Measurements from ENCODE around the gene ALKBH6. TPM values are rescaled to one million over a fixed set of nuclear protein-coding genes. Genes with fewer than 3 reads are reported as not detected.

Gene ALKBH6
- 9.3 and 13.6 TPM in 2 replicates for total RNA-seq

GRCh38 chr19:36014012-36014924 lies at the start of gene ALKBH6:
TSS of gene ALKBH6 (minus strand) at chr19:36014213. CDS start at chr19:36013397, 816 bp downstream.

GRCh38 chr19:36054733-36055686 lies 41.0 kb upstream of the ALKBH6 start, which contains the start of gene WDR62:
TSS of gene WDR62 (plus strand) at chr19:36054897. CDS start at chr19:36054972, 75 bp downstream.

DNA sequence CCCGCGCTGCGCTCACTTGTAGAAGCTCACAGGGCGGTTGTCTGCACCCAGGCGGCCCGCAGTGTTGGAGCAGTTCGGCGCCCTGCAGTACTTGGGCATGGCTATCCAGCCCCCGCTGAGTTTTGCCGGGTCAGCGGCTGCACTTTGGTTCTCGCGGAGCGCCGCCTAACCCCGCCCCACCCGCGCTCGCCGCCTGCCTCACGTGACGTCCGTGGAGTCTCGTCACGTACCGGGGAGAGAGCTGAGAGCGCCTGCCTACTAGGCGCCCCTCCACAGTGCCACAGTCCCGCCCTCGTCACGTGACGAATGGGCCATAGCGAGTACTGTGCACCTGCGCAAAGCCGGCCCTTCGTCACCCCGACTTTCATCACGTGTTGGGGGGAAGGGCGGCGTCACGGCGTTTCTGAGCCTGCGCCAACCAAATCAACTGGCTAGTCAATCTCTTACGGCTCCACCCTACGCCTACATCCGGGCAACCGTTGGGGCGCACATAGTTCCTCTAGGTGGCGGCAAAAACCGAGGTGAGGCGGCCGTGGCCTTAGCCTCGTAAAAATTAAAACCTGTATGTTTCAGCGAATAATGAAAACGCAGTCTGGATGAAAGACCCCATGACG lies 40.2 kb upstream of the ALKBH6 start, which contains the start of gene THAP8:
Gene THAP8, minus strand, starts transcription at position 167 of the 614 bp plus-strand sequence. Its CDS starts 68 bp downstream, at position 99.

GRCh38 chr19:36032251-36033104 lies 18.5 kb upstream of the ALKBH6 start, which contains the start of gene CLIP3:
TSS of gene CLIP3 (minus strand) at chr19:36032873. CDS start at chr19:36032357, 516 bp downstream.

DNA sequence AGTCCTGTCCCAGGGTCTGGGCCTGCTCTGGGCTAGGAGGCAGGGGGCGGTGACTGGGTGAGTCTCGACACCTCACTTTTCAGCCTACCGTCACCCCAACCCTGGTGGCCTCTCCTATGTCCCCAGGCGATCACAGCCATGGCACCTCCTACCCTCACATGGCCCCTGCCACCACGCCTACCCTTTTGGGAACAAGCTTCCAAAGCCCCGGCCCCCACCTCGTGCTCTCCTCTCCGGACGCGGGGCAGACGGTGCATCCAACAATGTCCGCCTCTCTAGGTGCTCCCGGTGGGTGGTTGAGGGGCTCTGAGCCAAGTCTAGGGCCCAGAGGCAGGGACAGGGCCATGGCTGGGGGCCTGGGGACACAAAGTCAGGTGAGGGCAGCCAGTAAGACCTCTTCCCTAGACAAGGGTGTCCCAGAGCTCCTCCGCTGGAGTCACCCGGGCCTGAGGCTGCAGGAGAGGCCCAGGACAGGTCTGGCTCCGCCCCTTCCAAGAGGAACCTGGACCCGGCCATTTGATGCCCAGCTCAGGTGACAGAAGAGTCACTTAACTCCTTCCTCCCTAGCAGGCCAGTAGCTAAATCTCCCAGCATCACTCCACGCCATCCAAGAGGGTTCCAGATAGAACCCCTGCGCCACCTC lies 5.6 kb downstream of the ALKBH6 start, which contains the start of gene SYNE4:
Gene SYNE4, minus strand, starts transcription at position 478 of the 643 bp plus-strand sequence. Its CDS starts 132 bp downstream, at position 346.

GRCh38 chr19:35995048-35995993 lies 18.7 kb downstream of the ALKBH6 start, which contains the start of gene SDHAF1:
TSS of gene SDHAF1 (plus strand) at chr19:35995188. CDS start at chr19:35995275, 87 bp downstream.

Other genes with a start within 250 kb of the ALKBH6 start
- gene ARHGAP33, start 238.6 kb downstream of the ALKBH6 start, total RNA-seq, result 5.0 and 7.9 TPM in 2 replicates
- gene PRODH2, start 201.4 kb downstream of the ALKBH6 start, total RNA-seq, result not detected in 2 replicates
- 0.16 TPM in 1 of 2 replicates, not detected in the other for gene NPHS1, start 161.7 kb downstream of the ALKBH6 start, total RNA-seq
- 0.09 TPM in 1 of 2 replicates, not detected in the other for gene KIRREL2, start 157.3 kb downstream of the ALKBH6 start, total RNA-seq
- 6.0 and 11.0 TPM in 2 replicates for gene APLP1, start 145.6 kb downstream of the ALKBH6 start, total RNA-seq
- 2.2 and 4.9 TPM in 2 replicates for gene NFKBID, start 113.7 kb downstream of the ALKBH6 start, total RNA-seq
- 2.5 and 3.2 TPM in 2 replicates for gene HCST, start 111.7 kb downstream of the ALKBH6 start, total RNA-seq
- gene TYROBP, start 105.9 kb downstream of the ALKBH6 start, total RNA-seq, result not detected in 2 replicates
- gene LRFN3, start 77.8 kb downstream of the ALKBH6 start, total RNA-seq, result 1.4 and 1.6 TPM in 2 replicates
- gene SDHAF1, start 19.0 kb downstream of the ALKBH6 start, total RNA-seq, result 10.5 and 11.5 TPM in 2 replicates
- 0.16 TPM in 1 of 2 replicates, not detected in the other for gene SYNE4, start 5.4 kb downstream of the ALKBH6 start, total RNA-seq
- 13.6 and 25.6 TPM in 2 replicates for gene CLIP3, start 18.7 kb upstream of the ALKBH6 start, total RNA-seq
- 0.94 and 1.7 TPM in 2 replicates for gene THAP8, start 40.1 kb upstream of the ALKBH6 start, total RNA-seq
- gene WDR62, start 40.7 kb upstream of the ALKBH6 start, total RNA-seq, result 0.52 and 1.3 TPM in 2 replicates
- not detected in 2 replicates for gene OVOL3, start 96.9 kb upstream of the ALKBH6 start, total RNA-seq
- 98.5 and 125 TPM in 2 replicates for gene POLR2I, start 100.7 kb upstream of the ALKBH6 start, total RNA-seq
- gene TBCB, start 101.3 kb upstream of the ALKBH6 start, total RNA-seq, result 267 and 275 TPM in 2 replicates
- gene CAPNS1, start 125.9 kb upstream of the ALKBH6 start, total RNA-seq, result 499 and 549 TPM in 2 replicates
- gene COX7A1, start 138.2 kb upstream of the ALKBH6 start, total RNA-seq, result 31.8 and 36.7 TPM in 2 replicates
- gene ZNF565, start 200.5 kb upstream of the ALKBH6 start, total RNA-seq, result 5.4 and 8.6 TPM in 2 replicates
- 68.6 and 80.4 TPM in 2 replicates for gene ZNF146, start 200.9 kb upstream of the ALKBH6 start, total RNA-seq